GM12801 (cell line): Measurements from ENCODE around the gene TEAD1.

ENCODE experiments used
- TF ChIP-seq, protein P1 (sequence below): IDR thresholded peaks from one replicate; pipeline ENCODE4 v1.5.1; 2011; ENCODE audit warnings: control low read depth; ENCODE audit not compliant: insufficient read length; ENCODE audit errors: extremely low read depth

TEAD1 gene

DNA sequence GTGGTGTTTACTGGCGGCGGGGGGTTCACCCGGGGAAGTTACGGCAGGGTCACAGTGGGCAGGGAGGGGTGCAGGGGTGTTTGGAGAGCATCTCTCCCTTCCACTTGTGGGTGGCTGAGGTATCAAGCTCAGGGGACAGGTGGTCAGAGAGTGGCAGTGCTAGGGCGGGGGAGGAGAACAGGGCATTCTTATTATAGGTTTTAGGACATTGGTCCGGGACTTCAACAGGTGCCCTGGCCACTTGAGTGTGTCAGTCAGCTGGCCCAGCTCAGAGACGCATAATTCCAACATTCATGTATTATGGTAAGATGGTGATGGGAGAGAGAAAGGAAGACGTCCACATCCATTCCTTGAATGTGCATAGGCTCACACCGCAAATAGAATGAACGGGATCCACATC lies 101.7 kb downstream of the TEAD1 start:
- TF ChIP-seq, protein P1, sequence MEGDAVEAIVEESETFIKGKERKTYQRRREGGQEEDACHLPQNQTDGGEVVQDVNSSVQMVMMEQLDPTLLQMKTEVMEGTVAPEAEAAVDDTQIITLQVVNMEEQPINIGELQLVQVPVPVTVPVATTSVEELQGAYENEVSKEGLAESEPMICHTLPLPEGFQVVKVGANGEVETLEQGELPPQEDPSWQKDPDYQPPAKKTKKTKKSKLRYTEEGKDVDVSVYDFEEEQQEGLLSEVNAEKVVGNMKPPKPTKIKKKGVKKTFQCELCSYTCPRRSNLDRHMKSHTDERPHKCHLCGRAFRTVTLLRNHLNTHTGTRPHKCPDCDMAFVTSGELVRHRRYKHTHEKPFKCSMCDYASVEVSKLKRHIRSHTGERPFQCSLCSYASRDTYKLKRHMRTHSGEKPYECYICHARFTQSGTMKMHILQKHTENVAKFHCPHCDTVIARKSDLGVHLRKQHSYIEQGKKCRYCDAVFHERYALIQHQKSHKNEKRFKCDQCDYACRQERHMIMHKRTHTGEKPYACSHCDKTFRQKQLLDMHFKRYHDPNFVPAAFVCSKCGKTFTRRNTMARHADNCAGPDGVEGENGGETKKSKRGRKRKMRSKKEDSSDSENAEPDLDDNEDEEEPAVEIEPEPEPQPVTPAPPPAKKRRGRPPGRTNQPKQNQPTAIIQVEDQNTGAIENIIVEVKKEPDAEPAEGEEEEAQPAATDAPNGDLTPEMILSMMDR: no peak

DNA sequence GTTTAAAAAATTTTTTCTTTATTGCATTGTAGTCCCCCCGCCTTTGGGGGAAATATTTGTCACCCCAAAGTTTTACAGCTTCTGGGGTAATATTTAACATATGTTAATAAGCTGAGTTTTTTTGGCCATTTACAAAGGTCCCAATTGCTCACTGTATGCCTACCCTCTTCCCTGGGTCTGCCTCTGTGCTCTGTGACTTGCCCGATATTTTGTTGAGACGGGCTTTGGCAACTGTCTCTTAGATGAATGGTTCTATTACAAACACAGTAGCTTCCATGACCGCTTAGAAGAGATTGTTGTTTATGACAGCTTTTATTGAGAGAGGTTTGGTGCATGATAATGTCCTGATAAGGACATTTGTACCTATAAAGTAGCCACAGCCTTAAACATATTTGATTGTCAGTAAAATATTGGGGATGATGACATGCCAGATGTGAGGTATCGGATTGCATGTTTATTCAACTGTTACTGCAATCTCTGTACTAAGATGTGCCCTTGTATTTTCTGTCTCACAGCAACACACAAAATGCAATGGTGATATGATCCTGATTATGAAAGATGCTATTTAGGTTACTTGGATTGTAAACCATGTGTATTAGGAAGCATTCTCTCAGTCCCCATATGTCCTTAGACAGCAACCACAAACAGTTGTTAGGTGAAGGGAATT lies 103.1 kb downstream of the TEAD1 start:
- TF ChIP-seq, protein P1: no peak

DNA sequence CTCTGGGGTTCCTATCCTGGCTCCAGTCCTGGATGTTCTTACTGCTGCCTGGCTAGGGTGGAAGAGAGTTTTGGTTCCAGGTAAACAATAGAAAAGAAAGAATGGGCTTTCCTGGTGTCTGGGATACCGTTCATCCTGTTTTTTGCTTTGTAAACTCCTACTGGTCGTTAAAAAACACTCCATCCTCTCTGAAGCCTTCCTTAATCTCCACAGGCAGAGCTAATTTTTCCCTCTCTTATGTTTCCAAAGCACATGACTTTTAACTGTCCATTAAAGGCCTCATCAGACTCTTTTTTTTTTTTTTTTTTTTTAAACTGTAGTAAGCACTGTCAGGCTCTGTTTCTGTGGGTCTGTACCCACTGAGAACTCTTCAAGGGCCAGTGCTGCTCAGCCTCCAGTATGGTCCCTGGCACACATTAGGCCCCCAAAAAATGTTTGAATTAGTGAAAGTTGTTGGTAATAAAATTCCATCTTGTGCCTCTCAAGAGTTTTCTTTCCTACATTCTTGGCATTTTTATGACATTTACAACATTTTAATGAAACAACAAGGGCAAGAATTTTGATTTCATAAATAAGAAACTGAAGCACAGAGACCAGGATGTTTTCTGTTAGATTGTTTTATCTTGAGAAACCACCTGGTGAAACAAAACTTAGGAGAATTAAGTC lies 104.2 kb downstream of the TEAD1 start:
- TF ChIP-seq, protein P1: no peak

DNA sequence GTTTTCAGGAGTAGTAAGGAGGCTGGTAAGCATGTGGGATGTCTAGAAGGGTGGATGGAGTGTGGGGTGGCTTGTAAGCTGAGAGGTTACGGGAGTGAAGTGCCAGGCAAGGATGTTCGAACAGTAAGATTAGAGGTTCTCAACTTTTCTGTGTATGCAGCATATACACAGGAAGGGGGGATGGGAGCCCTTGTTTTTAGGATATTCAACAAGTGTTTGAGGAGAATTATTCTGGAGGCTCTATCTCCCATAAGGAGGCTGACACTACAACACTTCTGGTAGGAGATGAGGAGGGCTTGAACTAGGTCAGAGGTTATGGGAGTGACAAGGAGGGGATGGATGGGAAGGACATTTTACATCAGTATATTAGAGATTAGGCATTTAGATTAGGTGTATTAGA lies 109.5 kb downstream of the TEAD1 start:
- TF ChIP-seq, protein P1: no peak

DNA sequence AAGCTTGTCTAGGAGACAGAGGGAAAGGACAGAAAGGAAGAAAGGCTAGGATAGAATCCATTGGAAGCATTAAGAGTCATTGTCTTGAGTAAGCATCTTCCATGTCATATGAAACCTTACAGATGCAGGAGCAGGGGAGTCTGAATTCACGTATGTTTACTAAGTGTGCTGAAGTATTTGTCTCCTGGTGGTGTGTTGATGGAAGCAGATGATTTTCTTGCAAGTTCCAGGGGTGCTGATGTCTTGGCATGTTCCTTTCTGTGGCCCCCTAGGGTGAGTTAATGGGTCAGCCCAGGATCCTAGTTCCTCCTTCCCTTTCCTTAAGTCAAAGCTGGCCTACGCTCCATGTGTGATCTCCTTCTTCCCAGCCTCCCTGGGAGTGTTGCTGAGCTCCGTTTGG lies 110.2 kb downstream of the TEAD1 start:
- TF ChIP-seq, protein P1: no peak

DNA sequence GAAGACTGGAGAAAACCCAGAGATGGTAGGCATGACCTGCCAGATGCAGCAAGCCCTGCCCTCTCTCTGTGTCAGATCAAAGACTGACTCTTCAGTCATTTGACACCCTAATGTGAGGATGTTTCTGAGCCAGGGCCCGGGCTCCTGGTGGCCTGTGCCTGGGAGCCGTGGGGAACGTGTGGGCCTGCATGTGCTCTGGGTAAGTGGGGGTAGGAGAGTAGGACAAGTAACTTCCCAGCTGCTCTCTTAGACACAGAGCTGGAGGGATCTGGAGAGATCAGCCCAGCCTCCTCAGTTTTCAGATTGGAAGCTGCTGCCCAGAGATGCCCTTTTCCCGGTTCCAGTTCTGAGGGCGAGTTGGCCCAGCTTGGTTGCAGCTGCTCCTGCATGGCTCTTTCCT lies 110.8 kb downstream of the TEAD1 start:
- TF ChIP-seq, protein P1: no peak

DNA sequence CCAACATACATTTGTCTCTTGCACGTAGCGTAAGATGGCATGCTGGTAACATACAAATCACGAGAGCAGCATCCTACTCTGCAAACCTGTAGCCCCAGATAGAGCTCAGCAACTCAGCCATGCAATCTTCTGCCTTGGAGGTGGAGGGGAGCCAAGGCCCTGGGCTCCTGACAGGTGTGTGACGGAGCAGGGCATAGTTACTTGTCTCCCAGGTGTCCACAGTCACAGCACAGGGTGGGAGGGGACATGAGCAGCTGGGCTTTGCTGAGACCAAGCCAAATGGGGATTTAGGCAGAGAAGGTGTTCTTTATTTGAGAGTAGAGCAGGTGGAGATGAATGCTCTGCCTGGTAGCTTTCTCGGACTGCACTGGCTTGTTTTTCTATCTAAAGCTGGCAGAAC lies 111.7 kb downstream of the TEAD1 start:
- TF ChIP-seq, protein P1: no peak
